Tibial nerve (tissue), 4 donors: ENCODE data around the gene MLST8. TPM values are rescaled to one million over a fixed set of nuclear protein-coding genes. Genes with fewer than 3 reads are reported as not detected.
"Not testable (repeated sequence)": the region's sequence is repeated elsewhere in the genome, so short reads cannot be mapped to it uniquely, and the experiment has no call there.

Experiments used
- DNase-seq, 2 donors: peaks; one replicate each; pipeline ENCODE4 v3.0.0-alpha.2; 2019; ENCODE audit warnings: low spot score in 2 of 2
- H3K27ac ChIP-seq, 4 donors: fragments of 200-600 bp; sonication (generic) in 3 of 4; one replicate each; pipeline ENCODE4 v1.5.1; 2017 to 2019; ENCODE audit warnings: mild to moderate bottlenecking in 1 of 4
- H3K27me3 ChIP-seq, 2 donors: fragments of 200-600 bp; sonication (generic) in 1 of 2; one replicate each; pipeline versions ENCODE4 v1.5.1 to v1.6.0; 2017 to 2019
- H3K36me3 ChIP-seq, 3 donors: fragments of 200-600 bp; sonication (generic); one replicate each; pipeline ENCODE4 v1.5.1; 2018 to 2019
- H3K4me1 ChIP-seq, 4 donors: fragments of 200-600 bp; sonication (generic) in 3 of 4; one replicate each; pipeline ENCODE4 v1.5.1; 2017 to 2019
- H3K4me3 ChIP-seq, 4 donors: fragments of 200-600 bp; sonication (generic) in 3 of 4; one replicate each; pipeline ENCODE4 v1.5.1; 2017 to 2019; ENCODE audit warnings: mild to moderate bottlenecking in 1 of 4, moderate library complexity in 1 of 4
- H3K9me3 ChIP-seq, 4 donors: fragments of 200-600 bp; sonication (generic) in 3 of 4; one replicate each; pipeline ENCODE4 v1.5.1; 2017 to 2019
- EP300 ChIP-seq, 2 donors: sonication (generic); formaldehyde crosslinking; IDR thresholded peaks; one replicate each; pipeline ENCODE4 v1.6.1; 2017; ENCODE audit warnings: antibody characterized with exemption in 2 of 2, mild to moderate bottlenecking in 1 of 2
- POLR2A ChIP-seq, 2 donors: fragments of 450-650 bp; IDR thresholded peaks; one replicate each; pipeline ENCODE4 v1.6.1; 2017; ENCODE audit warnings: antibody characterized with exemption in 2 of 2, mild to moderate bottlenecking in 2 of 2, moderate library complexity in 2 of 2
- WGBS, 2 donors: methylation state at CpG; one replicate each; pipeline ENCODE4 v1.1.5; 2018; 5-methylcytosine and 5-hydroxymethylcytosine counted together
- total RNA-seq, 4 donors: library from RNA; depleted of rRNA; stranded (reverse); fragments of >200 nt; gene quantifications; one replicate each; pipeline ENCODE4 v1.1.0, GENCODE V29; 2016
- TF ChIP-seq, protein P1 (sequence below), 5 experiments: fragments of 200-600 bp in 3 of 5; fragments of 450-650 bp in 2 of 5; sonication (generic) in 3 of 5; IDR thresholded peaks; one replicate each; pipeline ENCODE4 v1.5.1; 2016 to 2019; ENCODE audit warnings: antibody characterized with exemption in 5 of 5, mild to moderate bottlenecking in 3 of 5, moderate library complexity in 2 of 5

Gene MLST8
- total RNA-seq, 4 donors from 2014 or later: 28.8 to 73.8 (median 43.8) TPM

GRCh38 chr16:2238150-2238837 is 33.0 kb downstream of the MLST8 start:
- no peak for TF ChIP-seq EP300 (IDR thresholded peaks at IDR 0.05)
- TF ChIP-seq, protein P1, sequence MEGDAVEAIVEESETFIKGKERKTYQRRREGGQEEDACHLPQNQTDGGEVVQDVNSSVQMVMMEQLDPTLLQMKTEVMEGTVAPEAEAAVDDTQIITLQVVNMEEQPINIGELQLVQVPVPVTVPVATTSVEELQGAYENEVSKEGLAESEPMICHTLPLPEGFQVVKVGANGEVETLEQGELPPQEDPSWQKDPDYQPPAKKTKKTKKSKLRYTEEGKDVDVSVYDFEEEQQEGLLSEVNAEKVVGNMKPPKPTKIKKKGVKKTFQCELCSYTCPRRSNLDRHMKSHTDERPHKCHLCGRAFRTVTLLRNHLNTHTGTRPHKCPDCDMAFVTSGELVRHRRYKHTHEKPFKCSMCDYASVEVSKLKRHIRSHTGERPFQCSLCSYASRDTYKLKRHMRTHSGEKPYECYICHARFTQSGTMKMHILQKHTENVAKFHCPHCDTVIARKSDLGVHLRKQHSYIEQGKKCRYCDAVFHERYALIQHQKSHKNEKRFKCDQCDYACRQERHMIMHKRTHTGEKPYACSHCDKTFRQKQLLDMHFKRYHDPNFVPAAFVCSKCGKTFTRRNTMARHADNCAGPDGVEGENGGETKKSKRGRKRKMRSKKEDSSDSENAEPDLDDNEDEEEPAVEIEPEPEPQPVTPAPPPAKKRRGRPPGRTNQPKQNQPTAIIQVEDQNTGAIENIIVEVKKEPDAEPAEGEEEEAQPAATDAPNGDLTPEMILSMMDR (IDR thresholded peaks at IDR 0.05): no peak
- TF ChIP-seq POLR2A (IDR thresholded peaks at IDR 0.05): no peak
- peaks cover 0 to 17% of the 10 kb centered on the region in 2 donors for H3K27me3 ChIP-seq

DNA sequence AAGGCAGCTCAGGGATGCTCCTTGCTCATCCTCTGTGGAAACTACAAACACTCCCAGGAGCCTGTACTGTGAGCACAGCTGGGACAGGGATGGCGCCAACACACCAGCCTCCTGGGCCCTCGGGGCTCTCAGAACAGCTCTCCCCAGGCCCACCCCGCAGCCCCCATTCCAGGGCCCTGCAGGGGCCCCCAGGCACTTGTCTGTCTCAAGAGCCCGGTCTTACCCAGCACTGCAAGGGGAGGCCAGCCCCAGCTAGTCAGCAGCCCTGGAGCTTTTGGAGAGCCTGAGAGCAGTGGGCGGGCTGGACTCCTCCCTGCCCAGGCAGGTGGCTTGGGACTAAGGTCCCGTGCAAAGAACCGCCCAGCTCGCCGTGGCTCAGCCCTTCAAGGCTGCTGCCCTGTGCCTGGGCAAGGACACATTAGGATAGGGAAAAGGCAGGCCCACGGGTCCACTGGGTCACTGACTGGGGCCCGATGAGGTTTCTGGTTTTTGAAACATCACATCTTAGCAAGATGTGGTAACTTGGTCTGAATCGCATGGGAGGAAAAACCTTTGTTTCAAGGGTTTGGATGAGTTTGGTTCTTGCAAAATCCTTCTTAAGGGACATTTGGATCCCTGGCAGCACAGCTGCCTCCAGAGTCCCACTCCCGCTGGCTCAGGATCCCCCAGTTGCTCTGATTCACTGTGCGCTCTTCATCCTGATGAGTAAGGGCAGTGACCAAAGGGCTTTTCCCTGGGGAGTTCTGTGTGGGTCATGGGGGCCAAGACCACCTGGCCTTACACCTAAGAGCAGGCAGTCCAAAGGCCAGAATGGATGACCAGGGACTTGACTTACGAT is 33.8 kb downstream of the MLST8 start:
- TF ChIP-seq EP300 (IDR thresholded peaks at IDR 0.05) (no peak), POLR2A (IDR thresholded peaks at IDR 0.05) (no peak)
- TF ChIP-seq, protein P1 (IDR thresholded peaks at IDR 0.05): no peak
- H3K27ac ChIP-seq: peak overlapping the region in 1 of 4 donors; percentile 6
- no peak for DNase-seq
- WGBS, 2 donors: 73 to 91% methylated on average over 8 to 13 of the region's 15 CpGs
- H3K4me3 ChIP-seq: no peak overlapping the region
- no peaks in the 10 kb centered on the region for H3K9me3 ChIP-seq
- peaks cover 0 to 76% (median 12%) of the 10 kb centered on the region in 3 donors for H3K36me3 ChIP-seq
- peaks cover 0 to 28% (median 22%) of the 10 kb centered on the region in 4 donors for H3K4me1 ChIP-seq
- H3K27me3 ChIP-seq: peaks cover 0 to 17% of the 10 kb centered on the region in 2 donors

More at GRCh38 chr16:2238150-2238837, 33.0 kb downstream of the MLST8 start:
- WGBS, 2 donors: 66 to 75% methylated on average over 9 to 12 of the region's 18 CpGs
- H3K27ac ChIP-seq: peak overlapping the region in 1 of 4 donors; percentile 6
- no peak for DNase-seq
- no peak overlapping the region for H3K4me3 ChIP-seq
- peaks cover 0 to 28% (median 22%) of the 10 kb centered on the region in 4 donors for H3K4me1 ChIP-seq
- H3K9me3 ChIP-seq: no peaks in the 10 kb centered on the region
- H3K36me3 ChIP-seq: peaks cover 0 to 76% (median 14%) of the 10 kb centered on the region in 3 donors

- peaks cover 0 to 28% (median 22%) of the 10 kb centered on the region in 4 donors for H3K4me1 ChIP-seq
- not testable (repeated sequence) for DNase-seq, H3K4me3 ChIP-seq, H3K9me3 ChIP-seq, H3K27ac ChIP-seq
- peaks cover 0 to 76% (median 9%) of the 10 kb centered on the region in 3 donors for H3K36me3 ChIP-seq
- 70 to 78% methylated on average over 9 of the region's 9 CpGs for WGBS, 2 donors
- H3K27me3 ChIP-seq: peaks cover 0 to 17% of the 10 kb centered on the region in 2 donors
Measured at GRCh38 chr16:2240331-2240730, 35.1 kb downstream of the MLST8 start.

DNA sequence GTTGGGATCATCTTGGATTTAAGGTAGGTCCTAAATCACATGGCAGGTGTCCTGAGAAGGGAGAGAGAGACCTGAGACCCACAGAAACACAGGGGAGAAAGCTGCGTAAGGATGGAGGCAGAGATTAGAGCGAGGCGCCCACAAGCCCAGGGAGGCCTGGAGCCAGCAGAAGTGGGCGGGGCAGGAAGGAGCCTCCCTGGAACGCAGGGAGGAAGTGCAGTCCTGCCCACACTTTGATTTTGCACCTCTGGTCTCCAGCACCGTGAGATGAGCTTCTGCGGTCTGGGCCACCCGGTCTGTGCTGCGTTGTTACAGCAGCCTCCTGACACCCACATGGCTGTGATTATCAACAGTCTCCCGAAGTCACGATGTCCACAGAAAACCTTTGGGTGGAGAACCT is 37.3 kb downstream of the MLST8 start:
- TF ChIP-seq, protein P1 (IDR thresholded peaks at IDR 0.05): no peak
- TF ChIP-seq POLR2A (IDR thresholded peaks at IDR 0.05) (no peak), EP300 (IDR thresholded peaks at IDR 0.05) (no peak)
- peaks cover 0 to under 1% of the 10 kb centered on the region in 2 donors for H3K27me3 ChIP-seq
- peaks cover 0 to 87% (median 12%) of the 10 kb centered on the region in 3 donors for H3K36me3 ChIP-seq
- 71 to 73% methylated on average over 8 to 11 of the region's 11 CpGs for whole genome bisulfite sequencing, 2 donors
- H3K27ac ChIP-seq: no peak overlapping the region
- no peak for DNase-seq
- H3K9me3 ChIP-seq: no peaks in the 10 kb centered on the region
- no peak overlapping the region for H3K4me3 ChIP-seq
- peaks cover 0 to 6% (median 4%) of the 10 kb centered on the region in 4 donors for H3K4me1 ChIP-seq

- 91 to 94% methylated on average over 18 to 19 of the region's 19 CpGs for WGBS, 2 donors
- H3K36me3 ChIP-seq: peaks cover 0 to 87% (median 12%) of the 10 kb centered on the region in 3 donors
- DNase-seq: no peak
- H3K27me3 ChIP-seq: no peaks in the 10 kb centered on the region
- no peak overlapping the region for H3K4me3 ChIP-seq
- TF ChIP-seq EP300 (IDR thresholded peaks at IDR 0.05) (no peak), POLR2A (IDR thresholded peaks at IDR 0.05) (no peak)
- TF ChIP-seq, protein P1 (IDR thresholded peaks at IDR 0.05): no peak
- no peaks in the 10 kb centered on the region for H3K9me3 ChIP-seq
- no peak overlapping the region for H3K27ac ChIP-seq
- H3K4me1 ChIP-seq: peaks cover 0 to 1% (median under 1%) of the 10 kb centered on the region in 4 donors
Measured at GRCh38 chr16:2243031-2243528, 37.8 kb downstream of the MLST8 start.
